IMR-90 (cell line): ENCODE results near the gene PSEN2. TPM values are rescaled to one million over a fixed set of nuclear protein-coding genes. Genes with fewer than 3 reads are reported as not detected.
A peak's percentile ranks its signal among the peaks of the same experiment; 100 is the strongest.

Experiments
- ATAC-seq: fragments of 200-7000 bp; cut with Tn5 transposase; 2 replicates; pipeline ENCODE4 v1.9.1; 2020; ENCODE audit warnings: low read depth, mild to moderate bottlenecking, moderate library complexity
- BruUV-seq: library from RNA; stranded (reverse); fragments of 400-500 nt; replicated peaks from 2 replicates; lab custom pipeline; 2021; lab: Mats Ljungman, UMichigan
- CTCF ChIA-PET: fragments of 300-600 bp; formaldehyde crosslinking; extraction: SDS; loops from one replicate; lab custom pipeline; 2021; ENCODE audit warnings: antibody characterized with exemption; lab: Yijun Ruan, JAX
- POLR2A ChIA-PET: fragments of 300-600 bp; sonication (Branson Sonifier 250); formaldehyde crosslinking; loops from one replicate; lab custom pipeline; 2022; ENCODE audit warnings: antibody characterized with exemption; ENCODE audit not compliant: unreplicated experiment; lab: Charles Lee
- DNase-seq: peaks from one replicate; pipeline ENCODE4 v3.0.0; 2013
- H2AFZ ChIP-seq: replicated peaks from 2 replicates; pipeline ENCODE3; 2013; ENCODE audit warnings: low read length, mild to moderate bottlenecking; ENCODE audit not compliant: poor library complexity
- H2AK5ac ChIP-seq: 2 replicates; pipeline ENCODE4 v1.6.1; 2013; ENCODE audit warnings: low read depth, low read length, inconsistent platforms
- H2AK9ac ChIP-seq: replicated peaks from 2 replicates; pipeline ENCODE3; 2013; ENCODE audit warnings: mild to moderate bottlenecking, low read depth, low read length, moderate library complexity; ENCODE audit not compliant: poor library complexity
- H2BK120ac ChIP-seq: 2 replicates; pipeline ENCODE4 v1.6.1; 2013; ENCODE audit warnings: low read depth, low read length, inconsistent platforms
- H2BK15ac ChIP-seq: 3 replicates; pipeline ENCODE4 v1.6.1; 2013; ENCODE audit warnings: low read depth, low read length, inconsistent platforms
- H2BK20ac ChIP-seq: 2 replicates; pipeline ENCODE4 v1.6.1; 2013; ENCODE audit warnings: low read depth, mild to moderate bottlenecking, inconsistent platforms, low read length, moderate library complexity
- H2BK5ac ChIP-seq: 2 replicates; pipeline ENCODE4 v1.6.1; 2013; ENCODE audit warnings: mild to moderate bottlenecking, low read depth, low read length, inconsistent platforms; ENCODE audit not compliant: poor library complexity, severe bottlenecking
- H3K14ac ChIP-seq: replicated peaks from 2 replicates; pipeline ENCODE4 v1.6.1; 2013; ENCODE audit warnings: low read depth, low read length, inconsistent platforms
- H3K18ac ChIP-seq: 2 replicates; pipeline ENCODE4 v1.6.1; 2013; ENCODE audit warnings: low read depth, low read length, control low read depth
- H3K23ac ChIP-seq: 2 replicates; pipeline ENCODE4 v1.6.1; 2013; ENCODE audit warnings: low read depth, low read length, inconsistent platforms
- H3K27ac ChIP-seq: 2 replicates; pipeline ENCODE4 v1.5.1; 2013; ENCODE audit warnings: mild to moderate bottlenecking, control low read depth, low read length; ENCODE audit not compliant: insufficient read depth
- H3K27me3 ChIP-seq: 2 replicates; pipeline ENCODE4 v1.6.1; 2013; ENCODE audit warnings: low read length; ENCODE audit not compliant: control insufficient read depth, insufficient read depth
- H3K36me3 ChIP-seq: 2 replicates; pipeline ENCODE4 v1.6.1; 2013; ENCODE audit warnings: low read length, mixed read lengths; ENCODE audit not compliant: control insufficient read depth, insufficient read depth
- H3K4ac ChIP-seq: 2 replicates; pipeline ENCODE4 v1.6.1; 2013; ENCODE audit warnings: low read depth, low read length, inconsistent platforms
- H3K4me1 ChIP-seq: 2 replicates; pipeline ENCODE4 v1.6.1; 2013; ENCODE audit warnings: low read length, mixed read lengths; ENCODE audit not compliant: control insufficient read depth, insufficient read depth
- H3K4me2 ChIP-seq: 2 replicates; pipeline ENCODE4 v1.6.1; 2013; ENCODE audit warnings: low read depth, mild to moderate bottlenecking, control low read depth, low read length, moderate library complexity
- H3K4me3 ChIP-seq: 2 replicates; pipeline ENCODE4 v1.5.1; 2013; ENCODE audit warnings: low read depth, mild to moderate bottlenecking, control low read depth, low read length, moderate library complexity; ENCODE audit not compliant: insufficient read depth
- H3K56ac ChIP-seq: 2 replicates; pipeline ENCODE4 v1.6.1; 2013; ENCODE audit warnings: low read length, inconsistent platforms; ENCODE audit not compliant: insufficient read depth; ENCODE audit errors: extremely low read depth
- H3K79me1 ChIP-seq, 2 experiments: 2 replicates each; pipeline ENCODE4 v1.6.1; 2013; ENCODE audit warnings: low read length in 2 of 2, inconsistent platforms in 1 of 2, low read depth in 1 of 2
- H3K9ac ChIP-seq: 2 replicates; pipeline ENCODE4 v1.6.1; 2013; ENCODE audit warnings: low read depth, low read length, control low read depth
- H3K9me1 ChIP-seq: 2 replicates; pipeline ENCODE4 v1.6.1; 2013; ENCODE audit warnings: low read length, inconsistent platforms; ENCODE audit not compliant: insufficient read depth
- H3K9me3 ChIP-seq: 2 replicates; pipeline ENCODE4 v1.6.1; 2013; ENCODE audit warnings: low read length; ENCODE audit not compliant: control insufficient read depth, insufficient read depth
- H4K20me1 ChIP-seq: 2 replicates; pipeline ENCODE4 v1.6.1; 2013; ENCODE audit warnings: low read length, inconsistent platforms; ENCODE audit not compliant: insufficient read depth
- H4K5ac ChIP-seq: 2 replicates; pipeline ENCODE4 v1.6.1; 2013; ENCODE audit warnings: mild to moderate bottlenecking, low read depth, low read length, control low read depth
- H4K8ac ChIP-seq, 2 experiments: 2 replicates each; pipeline ENCODE4 v1.6.1; 2013; ENCODE audit warnings: low read depth in 2 of 2, low read length in 2 of 2, control low read depth in 1 of 2, inconsistent platforms in 1 of 2
- H4K91ac ChIP-seq: 2 replicates; pipeline ENCODE4 v1.6.1; 2013; ENCODE audit warnings: low read depth, low read length, inconsistent platforms; ENCODE audit not compliant: insufficient read depth
- CEBPB ChIP-seq: IDR thresholded peaks from 2 replicates; pipeline ENCODE4 v1.6.1; 2012; ENCODE audit warnings: low read depth, low read length, improper control_type of control experiment
- FOS ChIP-seq: fragments of 150-350 bp; IDR thresholded peaks from 2 replicates; pipeline ENCODE4 v1.6.1; 2016; ENCODE audit warnings: low read depth, low read length
- MAFK ChIP-seq: IDR thresholded peaks from 2 replicates; pipeline ENCODE4 v1.6.1; 2012; ENCODE audit warnings: low read depth, low read length, improper control_type of control experiment
- MAZ ChIP-seq: IDR thresholded peaks from 2 replicates; pipeline ENCODE4 v1.6.1; 2012; ENCODE audit warnings: low read depth, mild to moderate bottlenecking, low read length, improper control_type of control experiment, moderate library complexity, borderline replicate concordance
- POLR2A ChIP-seq: IDR thresholded peaks from 2 replicates; pipeline ENCODE4 v1.6.1; 2012; ENCODE audit warnings: mild to moderate bottlenecking, low read depth, low read length
- RAD21 ChIP-seq: IDR thresholded peaks from 2 replicates; pipeline ENCODE4 v1.6.1; 2012; ENCODE audit warnings: low read length, improper control_type of control experiment
- RCOR1 ChIP-seq: IDR thresholded peaks from 2 replicates; pipeline ENCODE4 v1.6.1; 2012; ENCODE audit warnings: mild to moderate bottlenecking, low read length, improper control_type of control experiment; ENCODE audit not compliant: insufficient replicate concordance
- RFX5 ChIP-seq: IDR thresholded peaks from 2 replicates; pipeline ENCODE4 v1.8.0; 2012; ENCODE audit warnings: low read depth, mild to moderate bottlenecking, low read length, moderate library complexity
- WGBS, 2 experiments: methylation state at CpG; one replicate each; pipeline versions ENCODE4 v1.1.5 to v1.1.7; 2013; ENCODE audit warnings: missing lambda C conversion rate in 2 of 2; ENCODE audit not compliant: insufficient read length in 1 of 2; ENCODE audit errors: extremely low coverage in 2 of 2; 5-methylcytosine and 5-hydroxymethylcytosine counted together
- dilution Hi-C: fragments of 300-500 bp; cut with HindIII; formaldehyde crosslinking; loops from one replicate; pipeline ENCODE4 v1.14.3; 2018; ENCODE audit warnings: low sequenced_read_pairs; ENCODE audit not compliant: unreplicated experiment
- in situ Hi-C: fragments of 300-500 bp; cut with MboI; formaldehyde crosslinking; loops from 3 replicates; pipeline ENCODE4 v1.14.3; 2019; ENCODE audit warnings: low sequenced_read_pairs, inconsistent platforms, mixed read lengths
- intact Hi-C: fragments of 100-400 bp; cut with micrococcal nuclease; formaldehyde crosslinking; loops from 2 replicates; pipeline ENCODE4 v1.10.0; 2022
- polyA plus RNA-seq, 3 experiments: library from polyadenylated mRNA; depleted of rRNA; stranded (reverse); fragments of >200 nt; gene quantifications; 2 replicates each; pipeline ENCODE4 v1.2.3, GENCODE V29; 2012; ENCODE audit warnings: low replicate concordance in 1 of 3
- total RNA-seq: library from RNA; depleted of rRNA; stranded (reverse); fragments of >200 nt; gene quantifications from 2 replicates; pipeline ENCODE4 v1.2.3, GENCODE V29; 2012
- TF ChIP-seq, protein P1 (sequence below): fragments of 150-350 bp; IDR thresholded peaks from 2 replicates; pipeline ENCODE4 v1.6.1; 2016; ENCODE audit warnings: low read depth, mild to moderate bottlenecking, low read length, moderate library complexity, borderline replicate concordance
- TF ChIP-seq, protein P2 (sequence below): fragments of 150-350 bp; IDR thresholded peaks from 2 replicates; pipeline ENCODE4 v1.6.1; 2017; ENCODE audit warnings: mild to moderate bottlenecking, antibody characterized with exemption, low read length, low read depth

PSEN2 gene
- total and polyA plus RNA-seq, 2 of the 4 experiments (the other 2 are of a cell fraction) = 15.0 to 24.4 TPM

DNA sequence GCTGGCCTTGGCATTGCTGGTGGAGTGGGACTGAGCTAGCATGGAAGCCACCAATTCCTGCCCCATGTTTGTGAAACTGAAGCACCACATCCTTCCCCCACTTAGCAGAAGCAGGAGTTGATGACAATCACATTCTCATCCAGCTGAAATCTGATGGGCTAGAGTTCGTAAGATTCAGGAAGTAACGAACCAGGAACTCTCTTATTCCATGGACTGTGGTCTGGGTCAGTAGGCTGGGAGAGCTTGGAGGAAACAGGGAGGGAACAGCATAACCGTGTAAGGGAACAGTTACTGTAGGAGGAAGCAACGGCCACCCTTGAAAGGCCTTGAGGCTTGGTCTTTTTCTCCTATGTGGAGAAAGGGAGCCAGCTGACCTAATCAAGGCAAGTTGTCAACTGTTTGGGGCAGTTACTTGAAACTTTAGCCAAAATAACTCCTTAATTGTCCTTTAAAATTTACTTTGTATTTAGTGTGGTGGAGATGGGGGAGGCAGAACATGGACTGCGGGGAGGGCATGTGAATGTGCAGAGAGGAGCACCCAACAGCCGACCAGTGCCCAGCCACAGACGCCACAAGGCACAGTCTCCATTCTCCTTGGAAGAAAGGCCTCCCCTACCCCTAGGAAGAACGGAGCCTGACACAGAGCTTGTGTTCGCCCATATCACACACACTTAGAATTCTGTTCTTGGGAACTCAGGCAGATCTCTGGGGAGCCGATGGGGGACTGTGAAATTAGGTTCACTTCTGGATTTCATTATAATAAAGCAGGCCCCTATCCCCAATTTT is 67.7 kb downstream of the PSEN2 start:
- H3K27me3 ChIP-seq = no peaks in the 10 kb centered on the region
- H3K4me1 ChIP-seq = peaks cover 3% of the 10 kb centered on the region
- ATAC-seq = no peak
- H2AFZ ChIP-seq = peak overlapping the region; percentile 72
- peak overlapping the region; percentile 46; the same call in 1 of the 2 replicates for H3K18ac ChIP-seq
- H2BK120ac ChIP-seq = peak overlapping the region; percentile 87
- H3K36me3 ChIP-seq = no peaks in the 10 kb centered on the region
- no peak overlapping the region for H3K4me3 ChIP-seq
- H2AK5ac ChIP-seq = peak overlapping the region; percentile 70
- H4K5ac ChIP-seq = peak overlapping the region; percentile 61
- peak overlapping the region; percentile 70 for H4K91ac ChIP-seq
- H2BK20ac ChIP-seq = peak overlapping the region; percentile 86
- H3K23ac ChIP-seq = 0 out of 2 replicates have a peak overlapping the region, but pooled peaks have one; percentile 24
- H3K9ac ChIP-seq = no peak overlapping the region
- peak overlapping the region; percentile 84 for H2BK5ac ChIP-seq
- H3K9me1 ChIP-seq = peaks cover 8% of the 10 kb centered on the region; the same call in 1 of the 2 replicates
- no peaks in the 10 kb centered on the region for H3K9me3 ChIP-seq
- no peaks in the 10 kb centered on the region for H4K20me1 ChIP-seq
- 0 out of 2 replicates have a peak overlapping the region, but pooled peaks have one; percentile 44 for H3K14ac ChIP-seq
- in situ Hi-C loops = no loop called here
- dilution Hi-C loops = no loop called here
- no TSS peak for BruUV-seq
- peak overlapping the region; percentile 84 for H2BK15ac ChIP-seq
- peak overlapping the region; percentile 88; the same call in 1 of the 2 replicates for H3K27ac ChIP-seq
- intact Hi-C loops = no loop called here
- H4K8ac ChIP-seq = peak overlapping the region; percentile 91 to 96
- no peak overlapping the region for H3K4me2 ChIP-seq
- WGBS, 2 experiments = 88% methylated on average over 2 of the region's 10 CpGs; no CpG with 5 or more reads in 1 of the 2 experiments
- peak overlapping the region; percentile 58 for H3K4ac ChIP-seq
- CTCF ChIA-PET = interaction anchor here (0.6 to 0.7 kb wide), 2 partner anchors 20 to 290 kb away, joined by 3 to 4 read pairs; no protein-coding TSS in a partner anchor
- POLR2A ChIA-PET = interaction anchor here (0.6 to 0.7 kb wide), 5 partner anchors 9 to 420 kb away, joined by 3 to 8 read pairs (median 3); no protein-coding TSS in a partner anchor
- TF ChIP-seq CEBPB (no peak), RFX5 (no peak), MAZ (no peak), FOS (no peak), POLR2A (no peak), MAFK (no peak), RCOR1 (no peak), RAD21 (no peak)
- TF ChIP-seq, protein P1, sequence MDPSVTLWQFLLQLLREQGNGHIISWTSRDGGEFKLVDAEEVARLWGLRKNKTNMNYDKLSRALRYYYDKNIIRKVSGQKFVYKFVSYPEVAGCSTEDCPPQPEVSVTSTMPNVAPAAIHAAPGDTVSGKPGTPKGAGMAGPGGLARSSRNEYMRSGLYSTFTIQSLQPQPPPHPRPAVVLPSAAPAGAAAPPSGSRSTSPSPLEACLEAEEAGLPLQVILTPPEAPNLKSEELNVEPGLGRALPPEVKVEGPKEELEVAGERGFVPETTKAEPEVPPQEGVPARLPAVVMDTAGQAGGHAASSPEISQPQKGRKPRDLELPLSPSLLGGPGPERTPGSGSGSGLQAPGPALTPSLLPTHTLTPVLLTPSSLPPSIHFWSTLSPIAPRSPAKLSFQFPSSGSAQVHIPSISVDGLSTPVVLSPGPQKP = no peak
- TF ChIP-seq, protein P2, sequence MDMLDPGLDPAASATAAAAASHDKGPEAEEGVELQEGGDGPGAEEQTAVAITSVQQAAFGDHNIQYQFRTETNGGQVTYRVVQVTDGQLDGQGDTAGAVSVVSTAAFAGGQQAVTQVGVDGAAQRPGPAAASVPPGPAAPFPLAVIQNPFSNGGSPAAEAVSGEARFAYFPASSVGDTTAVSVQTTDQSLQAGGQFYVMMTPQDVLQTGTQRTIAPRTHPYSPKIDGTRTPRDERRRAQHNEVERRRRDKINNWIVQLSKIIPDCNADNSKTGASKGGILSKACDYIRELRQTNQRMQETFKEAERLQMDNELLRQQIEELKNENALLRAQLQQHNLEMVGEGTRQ = no peak
- no peak overlapping the region for H3K56ac ChIP-seq
- peak overlapping the region; percentile 89 for H2AK9ac ChIP-seq
- no peaks in the 10 kb centered on the region; a peak in 1 of 4 replicates for H3K79me1 ChIP-seq
- no peak for DNase-seq
